SJCRH30 (cell line): ENCODE data around the gene SCLT1. TPM values are rescaled to one million over a fixed set of nuclear protein-coding genes. Genes with fewer than 3 reads are reported as not detected.
"Not testable (repeated sequence)": the region's sequence is repeated elsewhere in the genome, so short reads cannot be mapped to it uniquely, and the experiment has no call there.

Experiments used
- DNase-seq, 2 experiments: peaks; one replicate each; pipeline ENCODE4 v3.0.0-alpha.2; 2015 to 2020
- H3K27ac ChIP-seq: fragments of 250-450 bp; sonication (Bioruptor Pico); 2 replicates; pipeline ENCODE4 v1.5.1; 2020; ENCODE audit warnings: mild to moderate bottlenecking, moderate library complexity
- H3K27me3 ChIP-seq: fragments of 250-450 bp; sonication (Bioruptor Pico); 2 replicates; pipeline ENCODE4 v1.5.1; 2020; ENCODE audit warnings: mild to moderate bottlenecking, moderate library complexity
- H3K36me3 ChIP-seq: fragments of 250-450 bp; sonication (Bioruptor Pico); 2 replicates; pipeline ENCODE4 v1.5.1; 2020; ENCODE audit warnings: mild to moderate bottlenecking, moderate library complexity
- H3K4me1 ChIP-seq: fragments of 250-450 bp; sonication (Bioruptor Pico); 2 replicates; pipeline ENCODE4 v1.5.1; 2020; ENCODE audit warnings: mild to moderate bottlenecking, moderate library complexity
- H3K4me3 ChIP-seq: fragments of 250-450 bp; sonication (Bioruptor Pico); 2 replicates; pipeline ENCODE4 v1.5.1; 2020; ENCODE audit warnings: mild to moderate bottlenecking, moderate library complexity
- H3K9me3 ChIP-seq: fragments of 250-450 bp; sonication (Bioruptor Pico); replicated peaks from 2 replicates; pipeline ENCODE4 v1.5.1; 2020; ENCODE audit warnings: mild to moderate bottlenecking, moderate library complexity
- total RNA-seq: library from RNA; depleted of rRNA; stranded (reverse); fragments of >200 nt; shearing (Covaris generic); gene quantifications from 2 replicates; pipeline ENCODE4 v1.2.3, GENCODE V29; 2014; rRNA removed

Gene SCLT1
- total RNA-seq, result 22.1 and 23.2 TPM in 2 replicates

GRCh38 chr4:129093191-129093920 lies at the start of gene SCLT1:
Gene SCLT1, minus strand, starts transcription at chr4:129093539. Its CDS starts 436 bp downstream, at chr4:129093103.
- peak within 1 kb of the TSS; percentile 72 for H3K4me3 ChIP-seq
- H3K4me1 ChIP-seq, result no peaks in the 10 kb centered on the region
- H3K27me3 ChIP-seq, result no peaks in the 10 kb centered on the region
- H3K36me3 ChIP-seq, result no peaks in the 10 kb centered on the region
- peak; percentile 96 to 97 for DNase-seq
- peak within 1 kb of the TSS; percentile 85 for H3K27ac ChIP-seq
- no peaks in the 10 kb centered on the region for H3K9me3 ChIP-seq

DNA sequence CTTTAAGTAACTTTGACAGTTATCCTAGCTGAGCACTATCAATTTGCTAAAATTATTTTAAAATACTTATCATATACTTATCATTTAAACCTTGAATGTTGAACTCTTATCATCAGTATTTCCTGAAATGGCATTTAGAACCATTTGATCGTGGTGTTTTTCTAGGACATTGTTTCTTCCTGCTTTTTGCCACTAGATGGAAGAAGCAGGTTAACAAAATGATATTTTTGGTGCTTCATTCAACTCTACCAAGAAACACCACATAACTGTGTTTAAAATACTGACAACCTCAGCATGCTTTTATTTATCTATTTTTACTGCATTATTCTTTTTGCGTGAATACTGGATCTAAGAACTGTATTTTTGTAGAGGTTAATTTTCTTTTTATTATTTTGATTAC lies 47.2 kb upstream of the SCLT1 start:
- H3K27ac ChIP-seq, result no peak overlapping the region
- no peaks in the 10 kb centered on the region for H3K4me1 ChIP-seq
- no peaks in the 10 kb centered on the region for H3K27me3 ChIP-seq
- H3K9me3 ChIP-seq, result no peaks in the 10 kb centered on the region
- no peak for DNase-seq
- no peaks in the 10 kb centered on the region for H3K36me3 ChIP-seq
- no peak overlapping the region for H3K4me3 ChIP-seq

DNA sequence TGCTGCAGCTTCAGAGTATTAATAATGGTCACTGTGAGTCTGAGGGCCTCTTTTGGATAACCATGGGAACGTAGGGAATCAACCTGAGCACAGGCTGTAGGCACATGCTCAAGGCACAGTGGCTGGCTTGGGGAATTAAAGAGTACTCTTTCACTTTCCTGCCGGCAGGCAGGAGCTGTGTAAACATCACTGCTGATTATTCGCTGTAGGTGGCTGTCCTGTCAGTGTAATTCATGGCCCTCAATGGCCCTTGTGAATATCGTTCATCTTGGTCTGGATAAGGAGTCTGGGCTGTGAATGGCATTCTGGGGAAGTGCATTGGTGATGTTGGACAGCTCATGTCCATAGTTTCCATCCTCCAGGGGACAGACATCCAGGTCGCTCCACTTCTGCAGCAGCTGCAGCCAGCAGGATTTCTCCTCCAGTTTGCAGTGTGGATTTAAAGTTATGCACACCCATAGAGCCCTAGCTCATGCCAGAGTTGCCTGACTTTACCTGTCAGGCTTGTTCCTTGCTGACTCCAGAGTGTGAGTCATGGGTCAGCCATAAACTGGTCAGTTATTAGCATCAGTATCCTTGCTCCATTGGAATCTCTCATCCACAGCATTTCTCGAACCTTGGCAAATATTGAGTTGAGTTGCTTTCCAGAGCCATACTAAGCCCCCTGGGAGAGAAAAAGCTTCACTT lies 45.6 kb upstream of the SCLT1 start:
- Histone ChIP-seq H3K9me3 (no peaks in the 10 kb centered on the region), H3K27ac (no peak overlapping the region), H3K36me3 (no peaks in the 10 kb centered on the region), H3K27me3 (no peaks in the 10 kb centered on the region), H3K4me3 (no peak overlapping the region), H3K4me1 (no peaks in the 10 kb centered on the region)
- no peak for DNase-seq

DNA sequence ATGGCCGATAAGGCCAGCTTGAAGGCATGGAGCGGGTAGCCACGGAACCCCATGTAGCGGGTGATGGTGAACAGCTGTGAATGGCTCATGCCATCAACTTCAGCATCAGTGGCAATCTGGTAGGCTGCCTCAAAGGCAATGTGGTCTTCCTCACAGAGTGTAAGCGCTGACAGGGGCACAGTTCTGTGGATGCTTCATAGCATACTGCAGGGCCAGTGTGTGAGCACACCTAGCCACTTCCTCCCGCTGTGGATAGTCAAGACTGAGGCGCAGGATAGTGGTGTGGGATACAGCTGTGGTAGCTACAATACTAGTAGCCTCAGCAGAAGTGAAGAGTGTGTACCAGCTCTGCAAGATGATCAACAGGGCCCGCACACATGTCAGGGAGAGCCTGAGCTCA lies 43.1 kb upstream of the SCLT1 start:
- no peaks in the 10 kb centered on the region for H3K4me1 ChIP-seq
- no peak overlapping the region for H3K27ac ChIP-seq
- no peaks in the 10 kb centered on the region for H3K27me3 ChIP-seq
- H3K4me3 ChIP-seq, result no peak overlapping the region
- no peaks in the 10 kb centered on the region for H3K36me3 ChIP-seq
- no peaks in the 10 kb centered on the region for H3K9me3 ChIP-seq
- DNase-seq, result no peak

DNA sequence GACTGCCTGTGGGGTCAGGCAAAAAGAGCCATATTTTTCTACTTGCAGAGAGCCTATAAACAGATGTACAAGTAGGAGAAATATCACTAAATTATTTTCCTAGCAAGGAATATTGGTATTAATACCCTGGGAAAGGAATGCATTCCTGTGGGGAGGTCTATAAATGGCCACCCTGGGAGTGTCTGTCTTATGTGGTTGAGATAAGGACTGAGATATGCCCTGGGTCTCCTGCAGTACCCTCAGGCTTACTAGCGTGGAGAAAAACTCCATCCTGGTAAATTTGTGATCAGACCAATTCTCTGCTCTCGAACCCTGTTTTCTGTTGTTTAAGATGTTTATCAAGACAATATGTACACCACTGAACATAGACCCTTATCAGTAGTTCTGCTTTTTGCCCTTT lies 38.0 kb upstream of the SCLT1 start:
- DNase-seq, result no peak
- no peaks in the 10 kb centered on the region for H3K36me3 ChIP-seq
- no peak overlapping the region for H3K4me3 ChIP-seq
- H3K27me3 ChIP-seq, result no peaks in the 10 kb centered on the region
- no peaks in the 10 kb centered on the region for H3K9me3 ChIP-seq
- no peak overlapping the region for H3K27ac ChIP-seq
- no peaks in the 10 kb centered on the region for H3K4me1 ChIP-seq

GRCh38 chr4:129129143-129129542 lies 35.8 kb upstream of the SCLT1 start:
- Histone ChIP-seq H3K4me3 (no peak overlapping the region), H3K27ac (no peak overlapping the region), H3K36me3 (no peaks in the 10 kb centered on the region), H3K4me1 (no peaks in the 10 kb centered on the region), H3K9me3 (no peaks in the 10 kb centered on the region), H3K27me3 (no peaks in the 10 kb centered on the region)
- DNase-seq, result no peak

GRCh38 chr4:129126614-129127013 lies 33.3 kb upstream of the SCLT1 start:
- H3K4me3 ChIP-seq, H3K36me3 ChIP-seq, DNase-seq: not testable (repeated sequence)

GRCh38 chr4:129117705-129118104 lies 24.4 kb upstream of the SCLT1 start:
- Histone ChIP-seq H3K27ac (no peak overlapping the region), H3K9me3 (no peaks in the 10 kb centered on the region), H3K27me3 (no peaks in the 10 kb centered on the region), H3K36me3 (no peaks in the 10 kb centered on the region), H3K4me3 (no peak overlapping the region), H3K4me1 (no peaks in the 10 kb centered on the region)
- DNase-seq, result no peak

More at GRCh38 chr4:129126614-129127013, 33.3 kb upstream of the SCLT1 start:
- H3K27me3 ChIP-seq, H3K9me3 ChIP-seq, H3K27ac ChIP-seq, H3K4me1 ChIP-seq: not testable (repeated sequence)

- H3K4me3 ChIP-seq, result no peak overlapping the region
- no peaks in the 10 kb centered on the region for H3K27me3 ChIP-seq
- no peaks in the 10 kb centered on the region for H3K36me3 ChIP-seq
- H3K9me3 ChIP-seq, result no peaks in the 10 kb centered on the region
- no peaks in the 10 kb centered on the region for H3K4me1 ChIP-seq
- no peak overlapping the region for H3K27ac ChIP-seq
- no peak for DNase-seq
These were observed 20.6 kb upstream of the SCLT1 start for GRCh38 chr4:129113919-129114318.

DNA sequence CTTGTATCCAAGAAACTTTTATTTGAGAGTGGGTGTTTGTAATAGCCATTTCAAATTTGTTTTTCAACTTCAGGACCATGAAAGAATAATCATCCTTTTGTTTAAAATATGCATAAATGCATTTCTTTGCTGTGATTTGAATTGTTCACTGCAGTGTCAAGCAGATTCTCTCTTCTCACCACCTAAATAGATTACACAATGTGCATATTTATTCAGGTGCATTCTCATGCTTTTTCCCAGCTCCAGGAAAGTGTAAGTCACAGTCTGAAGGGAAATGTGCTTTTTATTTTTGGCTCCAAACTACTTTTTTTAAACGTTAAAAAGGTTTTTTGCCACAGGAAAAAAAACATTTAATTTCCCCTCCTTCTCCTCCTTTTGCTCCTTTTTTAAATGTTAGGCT lies 20.1 kb upstream of the SCLT1 start:
- no peaks in the 10 kb centered on the region for H3K9me3 ChIP-seq
- H3K27ac ChIP-seq, result no peak overlapping the region
- H3K4me3 ChIP-seq, result no peak overlapping the region
- no peaks in the 10 kb centered on the region for H3K27me3 ChIP-seq
- no peaks in the 10 kb centered on the region for H3K4me1 ChIP-seq
- DNase-seq, result no peak
- no peaks in the 10 kb centered on the region for H3K36me3 ChIP-seq

DNA sequence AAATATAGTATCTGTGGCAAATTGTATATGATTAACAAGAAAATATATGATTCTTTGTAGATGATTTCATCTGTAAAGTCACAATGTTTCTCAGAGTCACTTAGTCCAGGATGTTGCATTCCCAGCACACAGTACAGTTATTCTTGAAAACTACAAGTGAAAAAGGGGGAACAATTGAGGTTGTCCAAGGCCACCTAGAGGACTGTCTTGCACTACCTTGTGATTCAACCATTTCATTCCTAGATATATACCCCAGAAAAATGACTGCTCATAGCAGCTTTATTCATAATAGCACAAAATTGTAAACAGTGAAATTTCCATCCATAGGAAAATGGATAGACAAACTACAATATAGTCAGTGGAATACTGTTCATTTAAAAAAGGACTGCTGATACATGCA lies 18.6 kb upstream of the SCLT1 start:
- Histone ChIP-seq H3K4me3 (no peak overlapping the region), H3K4me1 (no peaks in the 10 kb centered on the region), H3K36me3 (no peaks in the 10 kb centered on the region), H3K27ac (no peak overlapping the region), H3K9me3 (no peaks in the 10 kb centered on the region), H3K27me3 (no peaks in the 10 kb centered on the region)
- DNase-seq, result no peak

DNA sequence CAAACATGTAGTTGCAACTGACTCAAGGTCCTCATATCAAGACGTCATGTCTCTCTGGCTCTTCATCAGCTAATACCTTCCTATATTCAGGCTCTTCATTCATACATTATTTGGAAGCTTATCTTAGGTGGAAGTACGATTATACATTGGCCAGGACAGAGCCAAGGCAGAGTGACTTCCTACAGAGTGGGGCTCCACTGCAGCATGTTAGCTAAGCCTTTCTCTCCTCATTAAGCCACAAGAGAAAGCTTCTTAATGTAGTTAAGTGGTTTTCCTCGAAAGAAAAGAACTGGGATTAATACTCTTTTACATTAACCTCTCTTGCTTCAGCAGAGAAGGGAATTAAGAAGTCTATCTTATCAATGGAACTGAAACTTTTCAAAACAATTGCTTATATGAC lies 17.6 kb upstream of the SCLT1 start:
- Histone ChIP-seq H3K9me3 (no peaks in the 10 kb centered on the region), H3K4me1 (no peaks in the 10 kb centered on the region), H3K27ac (no peak overlapping the region), H3K4me3 (no peak overlapping the region), H3K36me3 (no peaks in the 10 kb centered on the region), H3K27me3 (no peaks in the 10 kb centered on the region)
- DNase-seq, result no peak

GRCh38 chr4:129109965-129110824 lies 16.9 kb upstream of the SCLT1 start:
- no peak for DNase-seq
- Histone ChIP-seq H3K27ac (no peak overlapping the region), H3K36me3 (no peaks in the 10 kb centered on the region), H3K27me3 (no peaks in the 10 kb centered on the region), H3K4me1 (no peaks in the 10 kb centered on the region), H3K4me3 (no peak overlapping the region), H3K9me3 (no peaks in the 10 kb centered on the region)

DNA sequence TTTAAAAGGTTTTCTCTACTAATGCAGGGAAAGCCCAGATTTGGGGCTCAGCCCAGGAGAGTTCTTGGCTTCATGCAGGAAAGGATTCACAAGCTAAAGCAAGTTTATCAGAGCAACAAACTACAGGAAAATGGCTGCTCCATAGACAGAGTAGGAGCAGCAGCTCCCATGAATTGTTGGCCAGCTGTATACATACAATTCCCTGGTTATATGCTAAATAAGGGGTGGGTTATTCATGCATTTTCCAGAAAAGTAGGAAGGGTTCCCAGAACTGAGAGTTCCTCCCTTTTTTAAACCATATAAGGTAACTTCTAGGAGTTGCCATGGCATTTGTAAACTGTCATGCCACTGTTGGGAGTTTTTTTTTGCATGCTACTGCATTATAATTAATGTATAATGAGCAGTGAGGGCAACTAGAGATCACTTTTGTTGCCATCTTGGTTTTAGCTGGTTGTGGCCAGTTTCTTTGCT lies 5.2 kb upstream of the SCLT1 start:
- no peaks in the 10 kb centered on the region for H3K36me3 ChIP-seq
- H3K27me3 ChIP-seq, result no peaks in the 10 kb centered on the region
- no peak for DNase-seq
- H3K4me3 ChIP-seq, result no peak overlapping the region
- no peaks in the 10 kb centered on the region for H3K4me1 ChIP-seq
- no peaks in the 10 kb centered on the region for H3K9me3 ChIP-seq
- no peak overlapping the region for H3K27ac ChIP-seq
